HG03571 (cell line): ENCODE results near the gene DTNBP1.

Experiments used
- ATAC-seq: cut with Tn5 transposase; IDR thresholded peaks from one replicate; pipeline ENCODE4 v1.9.1; 2021; ENCODE audit not compliant: unreplicated experiment

DTNBP1 gene

DNA sequence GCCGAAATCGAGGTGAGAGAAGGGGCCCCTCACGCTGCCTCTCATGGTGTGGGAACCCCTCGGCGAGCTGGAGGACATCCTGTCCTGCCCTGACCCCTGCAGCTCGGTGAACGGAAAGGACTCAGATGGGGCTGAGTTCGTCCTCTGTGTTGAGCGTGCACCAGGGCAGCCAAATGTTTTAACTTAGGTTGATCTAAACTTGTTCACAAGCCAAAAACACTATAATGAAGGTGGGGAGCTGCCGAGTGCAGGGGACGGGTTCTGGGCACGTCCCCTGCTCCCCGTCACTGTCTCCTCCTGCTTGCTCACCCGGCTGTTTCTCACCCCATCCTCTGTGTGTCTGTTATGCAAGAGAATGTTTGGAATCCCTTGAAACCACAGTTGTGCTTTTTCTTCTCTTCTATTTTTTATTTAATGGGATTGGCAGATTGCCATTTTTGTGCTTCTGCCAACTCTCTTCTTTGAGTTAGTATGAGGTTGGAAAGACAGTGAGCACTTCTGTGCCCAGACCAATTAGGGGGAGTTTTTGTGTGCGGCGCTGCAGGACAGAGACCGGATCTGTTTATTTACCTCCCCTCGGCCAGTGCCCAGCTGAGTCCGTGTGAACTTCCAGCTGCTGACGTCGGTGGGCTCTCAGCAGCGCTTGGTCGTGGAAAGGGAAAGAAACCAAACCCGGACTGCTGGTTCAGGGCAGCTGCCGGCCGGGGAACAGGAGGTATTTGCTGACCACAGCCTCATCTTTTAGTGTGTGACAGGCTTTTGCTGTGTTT, 158.1 kb downstream of the DTNBP1 start:
- no peak for ATAC-seq

DNA sequence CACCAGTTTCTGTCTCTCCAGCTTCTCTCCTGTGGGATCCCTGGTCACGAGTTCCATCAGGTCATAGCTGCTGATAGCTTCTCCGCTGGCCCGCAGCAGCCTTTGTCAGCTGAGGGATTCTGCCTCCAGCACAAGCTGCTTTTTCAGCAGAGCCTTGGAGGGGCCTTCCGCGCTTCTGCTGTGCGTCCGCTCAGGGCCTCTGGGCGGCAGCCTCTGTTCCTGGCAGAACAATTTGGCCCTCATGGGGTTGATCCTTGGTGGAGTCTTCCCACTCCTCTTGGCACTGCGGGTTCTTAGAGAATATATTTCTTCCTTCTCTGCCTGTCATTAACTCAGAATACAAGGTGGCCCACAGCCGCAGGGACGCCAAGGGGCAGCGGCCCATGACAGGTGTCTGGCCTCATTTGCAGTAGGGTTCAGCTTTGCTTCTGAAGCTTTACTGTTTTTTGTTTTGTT, 158.8 kb downstream of the DTNBP1 start:
- no peak for ATAC-seq

DNA sequence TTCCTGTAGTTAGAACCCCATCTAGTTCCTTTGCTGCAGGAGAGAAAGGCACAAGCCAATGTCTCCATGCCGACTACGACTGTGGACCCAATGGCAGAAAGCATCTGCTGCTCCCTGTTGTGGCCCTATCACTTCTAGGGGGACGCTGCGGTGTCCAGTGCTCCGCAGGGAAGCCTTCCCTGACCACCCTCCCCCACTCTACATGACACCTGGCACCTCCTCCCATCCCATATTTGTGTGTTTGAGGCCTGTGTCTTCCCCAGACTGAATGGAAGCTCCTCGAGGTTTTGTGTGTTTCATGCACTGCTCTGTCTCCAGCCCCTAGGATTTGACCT, 159.5 kb downstream of the DTNBP1 start:
- ATAC-seq: no peak

DNA sequence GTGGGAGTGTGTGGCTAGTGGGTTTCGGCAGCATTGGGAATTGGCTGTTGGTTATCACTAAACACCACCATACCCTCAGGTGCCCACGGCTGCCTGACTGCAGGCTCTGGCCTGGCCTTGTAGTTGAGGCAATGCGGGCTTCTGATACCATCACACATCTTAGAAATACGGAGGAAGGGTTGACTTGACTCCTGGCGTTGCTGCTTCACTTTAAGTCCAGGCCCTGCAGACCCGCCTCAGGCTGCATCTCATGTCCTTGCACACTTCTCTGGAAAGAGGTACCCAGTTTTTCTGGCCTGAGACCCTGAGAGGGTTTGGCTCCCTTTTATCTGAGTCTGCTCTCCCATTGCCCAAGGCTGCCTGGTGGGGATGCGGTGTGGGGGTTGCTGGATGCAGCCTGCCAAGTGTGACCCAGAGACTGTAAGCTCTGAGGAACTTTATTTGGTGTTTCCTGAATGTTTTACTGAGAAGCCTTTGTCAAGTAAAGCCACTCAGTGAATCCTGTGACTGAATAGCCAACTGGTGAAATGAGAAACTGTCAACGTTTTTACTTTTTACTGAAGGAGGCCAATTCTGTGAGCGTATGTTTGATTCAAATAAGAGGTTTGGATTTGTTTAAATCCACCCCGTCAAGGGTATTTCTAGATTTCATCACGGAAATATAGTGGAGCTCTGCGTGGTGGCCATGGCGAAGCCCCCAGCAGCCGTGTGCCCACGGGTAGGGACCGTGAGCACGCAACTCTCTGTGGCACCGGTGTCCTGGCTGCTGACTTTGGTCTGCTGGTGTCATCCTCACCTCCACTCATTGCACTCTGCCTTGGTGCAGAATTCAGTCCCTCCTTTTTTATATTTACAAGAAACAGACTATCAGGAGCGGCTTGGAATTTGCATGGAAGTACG, 160.1 kb downstream of the DTNBP1 start:
- ATAC-seq: no peak

DNA sequence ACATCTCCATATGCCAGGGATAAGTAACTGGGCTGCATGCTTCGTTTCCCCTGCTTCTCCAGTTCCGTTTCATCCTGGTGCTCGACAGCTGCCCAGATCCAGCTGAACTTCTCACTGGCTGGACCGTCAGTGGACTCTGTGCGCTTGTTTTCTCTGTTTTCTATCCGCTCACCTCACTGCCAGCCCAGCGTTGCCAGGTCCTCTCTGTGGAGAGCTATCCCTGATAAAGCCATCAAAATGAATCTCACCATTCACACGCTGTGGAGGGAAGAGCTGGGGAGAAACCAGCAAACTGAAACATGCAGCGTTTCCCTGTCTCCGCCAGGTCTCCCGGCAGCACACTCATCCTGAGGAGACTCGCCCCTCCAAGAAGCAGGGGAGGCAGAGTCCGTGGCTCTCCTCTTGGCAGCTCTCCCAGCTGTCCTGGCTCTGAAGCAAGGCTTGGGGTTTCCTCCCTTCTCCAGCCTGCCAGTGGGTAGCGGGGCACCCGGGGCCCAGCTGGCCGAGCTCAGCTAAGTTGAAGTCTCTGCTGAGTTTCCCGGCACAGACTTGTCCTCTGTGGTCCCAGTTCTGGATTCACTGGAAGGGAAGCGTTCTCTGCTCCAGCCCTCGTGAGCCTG, 160.9 kb downstream of the DTNBP1 start:
- no peak for ATAC-seq

DNA sequence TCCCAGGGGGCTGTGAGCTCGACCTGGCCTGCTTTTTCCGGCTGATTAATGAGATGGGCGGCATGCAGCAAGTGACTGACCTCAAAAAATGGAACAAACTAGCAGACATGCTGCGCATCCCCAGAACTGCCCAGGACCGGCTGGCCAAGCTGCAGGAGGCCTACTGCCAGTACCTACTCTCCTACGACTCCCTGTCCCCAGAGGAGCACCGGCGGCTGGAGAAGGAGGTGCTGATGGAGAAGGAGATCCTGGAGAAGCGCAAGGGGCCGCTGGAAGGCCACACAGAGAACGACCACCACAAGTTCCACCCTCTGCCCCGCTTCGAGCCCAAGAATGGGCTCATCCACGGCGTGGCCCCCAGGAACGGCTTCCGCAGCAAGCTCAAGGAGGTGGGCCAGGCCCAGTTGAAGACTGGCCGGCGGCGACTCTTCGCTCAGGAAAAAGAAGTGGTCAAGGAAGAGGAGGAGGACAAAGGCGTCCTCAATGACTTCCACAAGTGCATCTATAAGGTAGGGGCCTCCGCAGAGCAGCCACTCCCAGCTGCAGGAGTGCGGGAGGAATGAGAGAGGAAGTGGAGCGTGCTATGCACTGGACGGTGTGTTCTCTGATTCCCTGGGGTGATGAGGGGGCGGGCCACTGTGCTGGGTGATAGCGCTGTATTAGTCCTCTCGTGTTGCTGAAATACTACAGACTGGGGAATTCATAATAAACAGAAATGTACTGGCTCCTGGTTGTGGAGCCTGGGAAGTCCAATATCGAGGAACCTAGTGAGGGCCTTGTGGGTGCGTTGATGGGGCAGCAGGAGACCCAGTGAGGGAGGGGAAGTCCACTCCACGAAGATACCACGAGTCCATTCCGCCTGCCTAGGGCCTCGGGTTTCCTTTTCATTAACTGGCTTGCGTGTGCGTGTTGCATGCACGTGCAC, 161.7 kb downstream of the DTNBP1 start:
- ATAC-seq: no peak

DNA sequence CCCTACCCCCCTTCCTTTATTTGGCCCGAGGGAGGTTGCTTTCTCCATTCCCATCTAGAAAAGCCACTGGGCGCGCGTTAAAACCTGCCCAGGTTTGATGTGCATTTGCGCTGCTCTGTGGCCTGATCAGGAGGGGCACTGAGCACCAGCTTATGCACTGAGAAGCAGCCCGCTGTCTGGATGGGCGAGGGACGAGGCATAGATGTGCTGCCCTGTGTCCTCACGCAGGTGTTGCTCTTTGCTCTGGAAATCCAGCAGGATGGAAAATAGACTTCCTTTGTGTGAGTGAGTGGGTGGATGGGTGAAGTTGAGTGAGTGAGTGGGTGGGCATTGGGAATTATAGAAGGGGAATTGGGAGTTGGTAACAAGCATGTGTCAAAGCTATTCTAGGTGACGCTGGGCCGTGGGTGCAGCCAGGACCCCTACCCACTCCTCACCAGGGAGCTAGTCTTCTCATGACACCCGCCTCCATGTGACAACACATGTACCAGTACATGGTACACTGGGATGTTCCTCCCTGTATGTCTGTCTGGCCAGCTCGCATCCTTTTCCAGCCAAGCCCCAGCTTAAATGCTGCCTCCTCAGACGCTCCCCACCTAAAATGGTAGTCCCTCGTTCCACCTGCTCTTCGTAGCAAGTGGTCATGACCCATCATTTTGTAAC, 162.6 kb downstream of the DTNBP1 start:
- no peak for ATAC-seq

DNA sequence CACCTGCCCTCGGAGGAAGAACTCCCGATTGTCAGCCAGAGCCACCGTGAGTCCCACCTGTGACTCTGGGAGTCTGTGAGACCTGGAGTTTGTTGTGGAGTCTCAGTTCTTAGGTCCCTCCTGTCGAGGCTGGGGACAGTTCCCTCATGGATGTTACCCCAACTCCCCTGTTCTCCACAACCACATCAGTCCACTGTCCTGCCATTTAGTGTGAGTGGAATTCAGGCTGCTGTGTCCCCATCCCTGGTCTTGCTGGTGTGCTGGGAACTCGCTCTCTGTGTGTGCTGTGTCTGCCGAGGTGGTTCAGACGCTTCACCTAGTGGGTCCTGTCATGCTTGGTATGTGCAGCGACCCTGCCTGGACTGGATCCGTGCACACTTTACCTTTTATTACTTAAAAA, 163.2 kb downstream of the DTNBP1 start:
- no peak for ATAC-seq

DNA sequence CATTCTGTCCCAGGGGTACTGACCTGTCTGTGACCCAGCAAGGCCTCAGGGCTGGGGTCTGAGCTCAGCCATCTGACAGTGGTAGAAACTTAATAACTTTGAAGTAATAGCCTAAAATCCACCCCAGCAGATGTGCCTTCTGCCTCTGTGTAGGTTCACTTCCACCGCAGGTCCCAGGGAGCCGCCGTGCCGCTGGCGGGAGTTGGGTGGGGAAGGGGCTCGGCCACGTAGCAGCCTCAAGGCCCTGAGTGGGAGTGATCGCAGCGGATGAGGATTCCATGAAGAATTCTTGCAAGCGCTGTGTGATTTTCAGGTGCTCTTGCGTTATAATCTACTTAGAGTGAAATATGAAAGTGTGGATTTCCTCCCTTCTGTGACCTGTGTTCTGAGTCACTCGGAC, 163.7 kb downstream of the DTNBP1 start:
- ATAC-seq: no peak

DNA sequence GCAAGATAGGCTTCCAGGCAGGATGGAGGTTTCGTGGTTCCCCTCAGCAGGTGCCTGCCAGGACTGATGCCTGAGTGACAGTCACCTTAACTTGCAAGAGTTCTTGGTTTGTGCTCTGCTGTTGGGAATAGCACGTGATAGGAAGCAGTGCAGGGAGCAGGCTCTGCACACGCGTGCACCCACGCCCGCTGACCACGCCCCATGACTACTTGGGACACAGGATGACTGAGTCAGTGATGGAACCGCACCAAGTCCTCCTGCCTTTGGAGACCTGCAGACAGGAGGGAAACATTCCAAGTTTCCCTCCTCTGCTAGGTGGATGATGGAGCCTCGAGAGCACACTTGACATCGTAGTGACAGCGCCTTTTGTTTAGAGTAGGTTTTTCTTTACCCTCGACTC, 164.2 kb downstream of the DTNBP1 start:
- ATAC-seq: no peak

DNA sequence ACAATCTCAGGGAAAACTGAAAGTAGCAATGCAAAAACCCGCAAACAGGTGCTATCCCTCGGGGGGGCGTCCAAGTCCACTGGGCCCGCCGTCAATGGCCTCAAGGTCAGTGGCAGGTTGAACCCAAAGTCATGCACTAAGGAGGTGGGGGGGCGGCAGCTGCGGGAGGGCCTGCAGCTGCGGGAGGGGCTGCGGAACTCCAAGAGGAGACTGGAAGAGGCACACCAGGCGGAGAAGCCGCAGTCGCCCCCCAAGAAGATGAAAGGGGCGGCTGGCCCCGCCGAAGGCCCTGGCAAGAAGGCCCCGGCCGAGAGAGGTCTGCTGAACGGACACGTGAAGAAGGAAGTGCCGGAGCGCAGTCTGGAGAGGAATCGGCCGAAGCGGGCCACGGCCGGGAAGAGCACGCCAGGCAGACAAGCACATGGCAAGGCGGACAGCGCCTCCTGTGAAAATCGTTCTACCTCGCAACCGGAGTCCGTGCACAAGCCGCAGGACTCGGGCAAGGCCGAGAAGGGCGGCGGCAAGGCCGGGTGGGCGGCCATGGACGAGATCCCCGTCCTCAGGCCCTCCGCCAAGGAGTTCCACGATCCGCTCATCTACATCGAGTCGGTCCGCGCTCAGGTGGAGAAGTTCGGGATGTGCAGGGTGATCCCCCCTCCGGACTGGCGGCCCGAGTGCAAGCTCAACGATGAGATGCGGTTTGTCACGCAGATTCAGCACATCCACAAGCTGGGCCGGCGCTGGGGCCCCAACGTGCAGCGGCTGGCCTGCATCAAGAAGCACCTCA, 166.3 kb downstream of the DTNBP1 start:
- ATAC-seq: no peak

DNA sequence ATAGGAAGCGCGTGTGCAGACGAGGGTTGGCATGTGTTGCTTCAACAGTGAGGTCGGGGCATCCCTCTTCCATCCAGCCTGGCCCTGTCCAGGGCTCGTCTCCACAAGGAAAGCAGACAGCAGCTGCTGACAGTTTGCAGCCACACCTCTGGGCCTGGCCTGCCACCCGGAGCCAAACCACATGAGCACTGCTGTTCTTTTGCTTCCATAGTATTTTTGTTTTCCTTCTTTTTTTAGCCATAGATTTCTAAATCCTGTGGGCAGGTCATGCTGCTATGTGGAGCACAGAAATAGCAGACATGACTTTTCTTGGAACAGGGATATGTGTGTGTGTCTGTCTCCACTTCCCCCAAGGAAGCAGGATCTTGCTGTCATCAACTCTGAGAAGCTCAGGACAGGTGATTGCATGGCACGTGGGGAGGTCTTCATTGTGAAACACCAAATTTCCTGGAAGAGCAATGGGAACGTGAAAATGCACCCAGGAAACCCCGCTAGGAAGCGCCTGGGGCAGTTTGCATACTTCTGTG, 167.4 kb downstream of the DTNBP1 start:
- no peak for ATAC-seq

DNA sequence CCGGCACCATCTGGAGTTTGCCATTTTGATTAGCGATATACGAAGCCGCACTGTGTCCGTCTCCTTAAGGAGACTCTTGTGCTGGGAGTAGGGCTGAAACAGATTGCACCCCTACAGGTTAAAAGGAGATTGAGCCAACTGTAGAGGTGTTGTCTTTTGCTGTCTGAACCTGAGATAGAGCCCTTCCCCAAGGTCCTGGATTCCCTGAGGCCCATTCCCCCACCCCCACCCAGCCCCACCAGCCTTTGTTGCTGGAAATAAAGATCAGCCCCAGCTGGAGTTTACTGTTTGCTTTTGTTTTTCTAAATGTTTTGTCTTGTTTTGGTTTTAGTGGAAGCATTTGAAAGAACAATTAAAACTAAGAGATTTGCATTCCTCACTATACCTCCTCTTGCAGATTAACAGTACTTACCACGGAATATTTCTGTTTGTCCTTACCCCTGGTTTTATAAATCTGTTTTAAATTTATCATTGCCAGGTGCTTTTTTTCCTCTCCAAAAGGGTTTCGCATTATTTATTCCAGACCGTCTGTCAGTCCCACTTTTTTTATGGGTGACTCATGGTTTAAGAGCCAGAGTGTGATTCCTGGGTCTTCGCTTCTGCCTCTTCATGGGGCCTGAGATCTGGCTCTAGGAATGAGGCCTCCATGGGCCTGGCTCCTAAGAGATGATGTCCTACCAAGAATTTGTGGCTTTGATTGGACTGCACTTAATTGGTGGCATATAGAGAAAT, 169.2 kb downstream of the DTNBP1 start:
- no peak for ATAC-seq

DNA sequence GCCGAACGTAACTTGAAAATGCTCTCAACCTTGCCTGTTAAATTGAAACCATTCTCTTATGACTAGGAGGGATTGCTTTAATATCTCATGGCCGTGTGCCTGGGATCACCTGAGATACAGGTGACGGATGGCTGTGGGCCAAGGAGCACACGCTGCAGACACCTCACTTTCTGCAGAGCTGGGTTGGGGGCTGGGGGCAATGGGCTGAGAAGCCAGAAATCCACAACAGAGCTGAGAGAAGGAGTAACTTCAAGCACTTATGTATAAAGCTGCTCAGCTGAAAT, 170.9 kb downstream of the DTNBP1 start:
- ATAC-seq: no peak

DNA sequence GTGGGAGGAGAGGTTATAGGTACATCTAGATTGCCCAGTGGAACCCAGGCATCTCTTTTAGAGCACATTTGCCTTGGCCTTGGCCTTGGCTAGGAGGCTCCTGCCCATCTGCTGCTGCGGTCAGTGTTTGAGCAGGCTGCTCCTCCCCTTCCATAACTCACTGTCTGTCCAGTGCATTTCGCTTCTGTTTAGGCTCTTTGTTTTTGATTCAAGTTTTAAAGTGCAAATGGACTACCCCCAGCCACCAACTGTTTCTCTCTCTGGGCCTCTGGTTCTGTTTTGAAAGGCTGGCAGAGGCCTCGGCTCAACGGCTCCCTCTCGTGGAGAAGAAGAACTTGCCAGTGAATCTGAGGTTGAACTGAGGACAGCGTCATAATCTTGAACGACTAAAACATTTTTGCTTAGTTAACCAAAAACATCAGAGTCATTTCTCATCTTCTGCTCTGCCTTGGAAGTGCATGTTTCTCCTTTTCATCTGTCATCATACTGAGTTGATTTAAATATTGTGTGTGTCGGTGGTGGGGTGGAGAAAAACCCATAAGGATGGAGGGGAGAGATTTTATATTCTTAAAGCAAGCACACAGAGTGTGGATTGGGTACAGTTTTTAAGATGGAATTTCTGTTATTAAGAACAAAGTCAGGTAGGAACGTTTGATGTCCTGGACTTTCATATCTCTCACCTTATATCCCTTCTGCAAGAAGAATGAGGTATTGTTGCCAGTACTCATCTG, 171.4 kb downstream of the DTNBP1 start:
- ATAC-seq: no peak

DNA sequence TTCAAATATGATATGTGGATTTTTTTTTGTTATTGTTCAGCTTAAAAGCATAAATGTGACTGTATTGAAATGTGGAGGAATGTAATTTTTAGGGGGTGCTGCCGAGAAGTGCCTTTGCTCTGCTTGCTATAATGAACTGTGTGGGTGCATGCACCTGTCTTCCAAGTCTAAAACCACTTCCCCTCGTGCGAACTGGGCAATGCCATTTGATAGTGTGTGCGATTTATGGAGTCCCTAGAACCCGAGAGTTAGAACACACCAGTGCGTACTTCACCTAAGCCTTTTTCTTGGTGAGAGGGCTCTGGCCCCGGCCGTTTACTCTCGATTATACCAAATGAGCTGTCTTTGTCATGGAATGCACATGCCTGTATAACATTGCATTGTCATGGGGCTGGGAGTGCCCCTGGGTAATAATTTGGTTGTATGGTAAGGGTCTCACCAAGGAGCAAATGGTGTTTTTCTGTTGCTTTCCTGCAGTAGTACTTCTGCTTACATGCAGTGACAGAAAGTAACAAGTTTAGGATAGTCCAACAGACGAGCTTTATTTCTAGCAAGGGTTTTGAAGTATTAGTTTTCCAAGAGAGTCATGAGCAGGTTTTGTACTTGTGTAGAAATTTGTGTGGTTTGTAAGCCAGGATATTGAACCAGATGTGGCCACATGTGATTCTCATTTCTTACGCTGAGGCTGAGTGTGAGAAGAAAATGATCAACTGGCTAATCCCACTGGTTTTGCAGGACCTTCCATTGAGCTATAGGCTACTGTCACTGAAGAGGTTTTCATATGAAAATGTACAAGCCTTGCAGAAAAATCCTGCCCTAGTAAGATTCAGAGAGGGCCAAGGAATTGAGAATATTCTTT, 172.4 kb downstream of the DTNBP1 start:
- no peak for ATAC-seq

DNA sequence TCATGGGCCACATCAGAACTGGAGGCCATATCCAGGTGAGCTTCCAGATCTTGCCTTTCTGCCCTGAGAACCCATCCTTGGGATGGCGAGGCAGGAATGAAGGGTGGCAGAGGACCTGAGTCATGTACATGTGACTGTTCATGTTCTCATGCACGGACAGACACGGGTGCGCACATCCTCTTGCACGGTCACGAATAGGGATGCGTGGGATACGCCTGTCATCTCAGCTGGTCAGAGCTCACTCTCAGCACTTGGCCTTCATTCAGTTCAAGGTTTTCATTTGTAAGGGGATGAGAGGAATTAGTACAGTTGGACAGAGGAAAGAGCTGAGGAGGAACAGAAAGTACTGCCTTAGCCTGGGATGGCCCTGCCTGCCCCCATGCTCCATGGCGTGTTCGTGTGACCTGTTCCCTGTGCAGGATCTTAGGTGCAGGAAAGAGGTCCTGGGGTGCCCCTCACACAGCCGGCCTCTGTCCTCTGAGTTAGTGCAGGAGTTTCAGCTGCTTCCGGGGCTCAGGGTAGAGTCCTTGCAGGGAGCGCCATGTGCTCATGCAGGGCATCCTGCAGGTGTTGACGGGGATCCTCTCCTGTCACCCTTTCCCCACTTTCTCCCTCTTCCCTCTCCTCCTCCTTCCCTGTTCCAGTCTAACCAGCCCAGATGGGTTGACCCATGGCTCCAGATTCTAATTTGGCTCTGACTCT, 173.4 kb downstream of the DTNBP1 start:
- no peak for ATAC-seq
